ENCODE results near the gene C12orf75. TPM values are rescaled to one million over a fixed set of nuclear protein-coding genes. Genes with fewer than 3 reads are reported as not detected.
"Not testable (repeated sequence)": the region's sequence is repeated elsewhere in the genome, so short reads cannot be mapped to it uniquely, and the experiment has no call there.

C12orf75 gene
- total RNA-seq, 4 donors from 2014 or later: 1.9 to 5.8 (median 4.3) TPM

DNA sequence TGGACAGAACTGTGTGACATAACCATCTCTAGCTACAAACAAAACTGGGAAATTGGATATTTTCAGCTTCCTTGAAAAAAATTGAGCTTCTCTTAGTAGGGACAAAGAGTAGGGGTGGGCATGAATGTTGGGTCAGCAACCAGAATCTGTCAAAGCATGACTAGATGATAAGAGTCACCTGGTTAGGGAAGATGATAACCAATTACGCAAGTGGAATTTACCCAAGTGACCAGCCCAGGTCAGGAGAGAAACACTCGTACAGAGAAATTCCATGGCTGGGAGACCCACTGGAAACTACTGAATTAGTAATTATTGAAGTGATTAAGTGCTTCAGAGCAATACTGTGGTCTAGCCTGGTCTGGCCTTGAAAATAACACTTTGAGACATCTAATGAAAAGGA is 36.3 kb upstream of the C12orf75 start:
- no peaks in the 10 kb centered on the region for H3K4me1 ChIP-seq
- no peak overlapping the region for H3K27ac ChIP-seq
- no peak for DNase-seq
- TF ChIP-seq, protein P1, sequence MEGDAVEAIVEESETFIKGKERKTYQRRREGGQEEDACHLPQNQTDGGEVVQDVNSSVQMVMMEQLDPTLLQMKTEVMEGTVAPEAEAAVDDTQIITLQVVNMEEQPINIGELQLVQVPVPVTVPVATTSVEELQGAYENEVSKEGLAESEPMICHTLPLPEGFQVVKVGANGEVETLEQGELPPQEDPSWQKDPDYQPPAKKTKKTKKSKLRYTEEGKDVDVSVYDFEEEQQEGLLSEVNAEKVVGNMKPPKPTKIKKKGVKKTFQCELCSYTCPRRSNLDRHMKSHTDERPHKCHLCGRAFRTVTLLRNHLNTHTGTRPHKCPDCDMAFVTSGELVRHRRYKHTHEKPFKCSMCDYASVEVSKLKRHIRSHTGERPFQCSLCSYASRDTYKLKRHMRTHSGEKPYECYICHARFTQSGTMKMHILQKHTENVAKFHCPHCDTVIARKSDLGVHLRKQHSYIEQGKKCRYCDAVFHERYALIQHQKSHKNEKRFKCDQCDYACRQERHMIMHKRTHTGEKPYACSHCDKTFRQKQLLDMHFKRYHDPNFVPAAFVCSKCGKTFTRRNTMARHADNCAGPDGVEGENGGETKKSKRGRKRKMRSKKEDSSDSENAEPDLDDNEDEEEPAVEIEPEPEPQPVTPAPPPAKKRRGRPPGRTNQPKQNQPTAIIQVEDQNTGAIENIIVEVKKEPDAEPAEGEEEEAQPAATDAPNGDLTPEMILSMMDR (IDR thresholded peaks at IDR 0.05): no peak
- TF ChIP-seq POLR2A (IDR thresholded peaks at IDR 0.05): no peak
- WGBS, 2 donors: 86 to 89% methylated on average over 2 of the region's 2 CpGs
- H3K36me3 ChIP-seq: no peaks in the 10 kb centered on the region
- H3K4me3 ChIP-seq (replicated peaks in 1 of 3): no peak overlapping the region
- intact Hi-C loops (cut with DNase I): no loop called here
- H3K9me3 ChIP-seq: no peaks in the 10 kb centered on the region
- no peaks in the 10 kb centered on the region for H3K27me3 ChIP-seq

DNA sequence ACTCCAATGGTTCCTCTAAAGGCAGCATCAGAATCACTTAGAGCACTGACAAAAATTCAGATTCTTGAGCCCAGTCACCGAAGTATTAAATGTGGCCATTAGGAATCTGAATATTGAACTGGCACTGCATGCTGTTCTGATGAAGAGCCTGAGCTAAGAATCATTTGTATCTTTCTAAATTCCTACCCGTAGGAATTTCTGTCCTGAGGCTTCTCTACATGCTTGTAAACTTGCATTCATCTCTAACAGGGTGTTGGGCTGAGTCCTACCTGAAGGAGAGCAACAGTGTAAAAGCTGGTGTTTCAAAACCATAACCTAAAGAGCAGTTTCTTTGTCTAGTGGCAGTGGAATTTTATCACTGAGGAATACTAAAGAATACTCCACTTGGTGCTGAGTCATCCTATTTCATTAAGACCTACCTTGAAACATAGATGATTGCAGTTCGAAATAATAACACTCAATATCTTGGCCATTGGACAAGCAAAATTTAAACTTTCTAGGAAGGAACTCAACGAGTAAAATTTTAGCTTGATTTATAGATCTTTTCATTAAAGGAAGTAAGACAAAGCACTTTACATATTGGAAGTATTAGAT is 35.5 kb upstream of the C12orf75 start:
- no peaks in the 10 kb centered on the region for H3K4me1 ChIP-seq
- no peak for TF ChIP-seq POLR2A (IDR thresholded peaks at IDR 0.05)
- TF ChIP-seq, protein P1 (IDR thresholded peaks at IDR 0.05): no peak
- 82 to 88% methylated on average over 4 of the region's 4 CpGs for WGBS, 2 donors
- no peaks in the 10 kb centered on the region for H3K36me3 ChIP-seq
- no peaks in the 10 kb centered on the region for H3K27me3 ChIP-seq
- intact Hi-C loops (cut with DNase I): no loop called here
- H3K27ac ChIP-seq: no peak overlapping the region
- H3K9me3 ChIP-seq: no peaks in the 10 kb centered on the region
- H3K4me3 ChIP-seq (replicated peaks in 1 of 3): no peak overlapping the region
- DNase-seq: no peak

DNA sequence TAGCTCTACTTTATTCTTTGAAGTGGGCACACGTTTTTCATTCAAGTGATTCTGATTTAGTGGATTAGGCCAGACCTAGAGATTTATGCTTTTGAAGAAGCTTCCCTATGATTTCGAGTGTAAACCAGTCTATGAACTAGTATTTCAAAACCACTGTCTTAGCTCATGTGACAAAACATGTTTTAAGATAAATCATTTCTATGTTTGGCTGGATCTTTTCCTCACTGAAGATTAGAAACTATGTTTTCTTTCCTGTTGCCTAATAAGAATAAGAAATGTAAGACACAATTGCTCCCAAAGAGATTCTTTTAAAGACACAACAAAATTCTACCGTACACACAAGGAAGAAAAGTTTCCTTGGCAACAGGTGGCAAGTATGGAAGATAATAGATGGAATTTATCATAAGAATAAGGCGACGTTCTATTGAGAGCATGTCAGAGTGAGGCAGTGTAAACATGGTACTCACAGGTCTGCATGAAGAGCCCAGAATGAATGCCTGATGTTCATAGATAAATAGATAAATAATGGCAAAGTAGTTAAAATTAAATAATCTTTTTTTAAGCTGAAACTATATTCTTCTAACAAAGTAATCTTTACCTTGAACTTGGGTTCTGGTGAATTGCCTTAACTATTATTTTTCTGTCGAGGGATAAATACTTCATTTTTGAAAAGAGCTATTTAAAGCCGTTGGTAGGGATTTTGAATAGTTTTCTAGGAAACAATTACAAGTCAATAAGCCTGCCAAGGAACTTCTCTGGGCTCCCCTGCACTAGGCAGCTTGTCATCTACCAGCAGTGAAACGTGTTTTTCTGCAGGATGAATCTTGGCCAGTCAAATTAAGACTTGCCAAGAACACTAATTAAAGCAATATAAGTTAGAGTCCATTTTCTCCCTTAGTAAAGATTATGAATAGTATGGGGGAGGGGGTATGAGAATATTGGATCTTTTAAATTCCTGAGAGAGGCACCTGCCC is 34.1 kb upstream of the C12orf75 start:
- Histone ChIP-seq H3K9me3 (no peaks in the 10 kb centered on the region), H3K27ac (no peak overlapping the region), H3K36me3 (no peaks in the 10 kb centered on the region), H3K27me3 (no peaks in the 10 kb centered on the region), H3K4me3 (replicated peaks in 1 of 3) (no peak overlapping the region), H3K4me1 (no peaks in the 10 kb centered on the region)
- DNase-seq: no peak
- no peak for TF ChIP-seq POLR2A (IDR thresholded peaks at IDR 0.05)
- TF ChIP-seq, protein P1 (IDR thresholded peaks at IDR 0.05): no peak
- intact Hi-C loops (cut with DNase I): no loop called here
- WGBS, 2 donors: 61 to 74% methylated on average over 8 of the region's 8 CpGs

DNA sequence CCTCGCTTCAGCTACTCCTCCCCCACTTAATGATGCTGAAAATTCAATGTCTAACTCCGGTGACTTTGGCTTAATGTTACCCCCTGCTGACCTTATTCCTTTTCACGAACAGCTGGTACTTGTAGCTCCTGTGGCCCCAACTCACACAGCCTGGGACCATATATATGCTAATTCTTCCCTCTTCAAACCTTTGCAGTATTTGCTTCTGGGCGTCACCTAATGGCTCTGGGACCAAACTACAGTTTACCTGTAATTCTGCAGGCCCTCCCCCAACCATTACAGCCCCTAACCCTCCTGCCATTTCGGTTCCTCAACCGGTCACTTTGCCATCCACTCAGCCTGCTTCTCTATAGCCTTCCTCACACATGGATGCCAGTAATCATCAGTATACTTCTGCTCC is 29.6 kb upstream of the C12orf75 start:
- intact Hi-C loops (cut with DNase I): no loop called here
- TF ChIP-seq, protein P1 (IDR thresholded peaks at IDR 0.05): no peak
- no peak for TF ChIP-seq POLR2A (IDR thresholded peaks at IDR 0.05)

DNA sequence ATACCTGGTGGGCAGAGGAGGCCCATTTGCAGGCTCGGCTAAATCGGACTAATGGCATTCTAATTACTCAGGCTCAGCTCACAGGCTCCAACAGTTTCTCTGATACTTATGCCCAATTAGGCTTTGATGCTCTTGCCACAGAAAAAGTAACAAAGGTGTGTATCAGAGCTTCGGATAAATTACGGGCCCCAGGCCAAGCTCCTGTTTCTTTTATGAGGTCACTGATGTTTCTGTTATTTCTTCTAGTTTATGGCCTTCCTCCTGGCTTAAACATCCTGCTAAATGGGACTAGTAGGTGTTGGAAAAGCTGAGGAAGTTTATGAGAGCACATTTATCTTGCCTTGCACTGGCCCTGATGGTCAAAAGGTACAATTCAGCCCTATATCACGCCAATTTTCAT is 28.8 kb upstream of the C12orf75 start:
- no peak for TF ChIP-seq POLR2A (IDR thresholded peaks at IDR 0.05)
- TF ChIP-seq, protein P1 (IDR thresholded peaks at IDR 0.05): no peak
- Histone ChIP-seq H3K9me3 (no peaks in the 10 kb centered on the region), H3K4me1 (no peaks in the 10 kb centered on the region), H3K36me3 (no peaks in the 10 kb centered on the region), H3K27ac (no peak overlapping the region), H3K4me3 (replicated peaks in 1 of 3) (no peak overlapping the region), H3K27me3 (no peaks in the 10 kb centered on the region)
- 83 to 90% methylated on average over 5 of the region's 5 CpGs for WGBS, 2 donors
- intact Hi-C loops (cut with DNase I): no loop called here
- DNase-seq: no peak

More for the DNA sequence above, 29.6 kb upstream of the C12orf75 start:
- Histone ChIP-seq H3K27me3 (no peaks in the 10 kb centered on the region), H3K9me3 (no peaks in the 10 kb centered on the region), H3K4me1 (no peaks in the 10 kb centered on the region), H3K36me3 (no peaks in the 10 kb centered on the region), H3K27ac (no peak overlapping the region), H3K4me3 (replicated peaks in 1 of 3) (no peak overlapping the region)
- 89 to 90% methylated on average over 6 of the region's 6 CpGs for WGBS, 2 donors
- DNase-seq: no peak

DNA sequence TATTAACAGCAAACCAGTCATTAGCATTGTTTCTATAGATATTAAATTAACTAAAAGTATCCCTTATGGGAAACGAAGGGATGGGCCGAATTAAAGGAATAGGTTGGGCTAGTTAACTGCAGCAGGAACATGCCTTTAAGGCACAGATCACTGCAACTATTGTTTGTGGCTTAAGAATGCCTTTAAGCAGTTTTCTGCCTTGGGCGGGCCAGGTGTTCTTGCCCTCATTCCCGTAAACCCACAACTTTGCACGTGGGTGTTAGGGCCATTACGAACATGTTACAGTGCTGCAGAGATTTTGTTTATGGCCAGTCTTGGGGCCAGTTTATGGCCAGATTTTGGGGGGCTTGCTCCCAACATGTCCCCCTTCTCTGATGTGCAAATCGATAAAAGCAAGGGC is 27.5 kb upstream of the C12orf75 start:
- H3K27me3 ChIP-seq; DNase-seq; H3K27ac ChIP-seq; H3K9me3 ChIP-seq; H3K36me3 ChIP-seq; H3K4me3 ChIP-seq (replicated peaks in 1 of 3); H3K4me1 ChIP-seq; intact Hi-C loops (cut with DNase I): not testable (repeated sequence)
- 93 to 95% methylated on average over 7 of the region's 7 CpGs for WGBS, 2 donors

DNA sequence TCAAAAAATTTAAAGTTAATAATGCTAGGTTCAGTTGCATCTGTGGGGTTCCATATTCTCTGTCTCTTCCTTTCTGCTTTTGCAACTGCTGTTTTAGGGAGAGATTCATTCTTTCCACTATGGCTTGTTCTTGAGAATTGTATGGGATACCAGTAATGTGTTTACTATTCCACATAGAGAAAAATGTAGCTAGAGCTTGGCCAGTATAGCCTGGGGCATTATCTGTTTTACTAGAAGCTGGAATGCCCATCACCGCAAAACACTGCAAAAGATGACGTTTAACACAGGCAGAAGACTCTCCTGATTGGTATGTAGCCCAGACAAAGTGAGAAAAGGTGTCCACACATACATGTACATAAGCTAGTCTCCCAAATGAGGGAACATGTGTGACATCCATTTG is 25.9 kb upstream of the C12orf75 start:
- WGBS, 2 donors: 91 to 94% methylated on average over 2 of the region's 2 CpGs
- H3K4me3 ChIP-seq (replicated peaks in 1 of 3); H3K36me3 ChIP-seq; DNase-seq; H3K9me3 ChIP-seq; H3K27me3 ChIP-seq; intact Hi-C loops (cut with DNase I); H3K4me1 ChIP-seq; H3K27ac ChIP-seq: not testable (repeated sequence)

Measured in thyroid gland (tissue), 4 donors.